Cerebellar cortex (tissue), 1 donor: ENCODE results near the gene ZNF827.

Experiments used
- DNase-seq: peaks from one replicate; pipeline ENCODE4 v3.0.0-alpha.2; 2015; ENCODE audit warnings: low spot score

ZNF827 gene

DNA sequence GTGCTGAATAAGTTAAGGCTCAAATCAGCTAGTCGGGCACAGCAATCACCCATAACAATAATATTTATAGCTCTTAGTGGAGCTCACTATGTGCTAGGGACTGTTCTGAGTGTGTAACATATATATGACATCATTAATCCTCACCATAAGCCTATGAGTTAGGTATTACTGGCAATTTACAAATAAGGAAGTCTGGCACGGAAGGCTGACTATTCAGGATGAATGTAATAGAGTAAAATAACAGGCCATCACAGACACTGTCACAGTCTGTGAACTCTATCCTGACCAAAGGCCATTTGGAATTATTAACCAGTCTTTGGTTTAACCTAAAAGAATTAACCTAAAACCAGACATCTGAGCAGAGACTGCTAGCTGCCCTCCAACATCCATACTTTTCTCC lies 139.4 kb downstream of the ZNF827 start:
- DNase-seq: no peak

DNA sequence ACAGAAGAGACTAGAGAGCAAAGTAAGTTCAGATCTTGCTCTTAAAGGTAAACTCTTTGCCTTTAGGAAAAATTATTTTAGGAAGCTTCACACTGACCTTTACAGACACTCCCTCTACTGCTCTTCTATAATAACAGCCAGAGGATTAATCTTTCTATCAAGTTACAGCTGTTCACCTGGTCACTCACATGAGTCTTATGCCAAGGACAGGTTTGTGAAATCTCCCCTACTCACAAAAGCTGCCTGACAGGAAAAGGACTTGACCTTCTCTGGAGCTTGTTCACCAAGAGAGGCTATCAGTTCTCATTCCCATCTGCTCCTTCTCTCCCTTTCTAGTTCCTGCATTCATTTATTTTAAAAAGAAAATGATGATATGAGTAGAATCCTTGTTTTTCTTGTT lies 141.3 kb downstream of the ZNF827 start:
- DNase-seq: no peak

GRCh38 chr4:145796346-145796745 lies 142.3 kb downstream of the ZNF827 start:
- no peak for DNase-seq

GRCh38 chr4:145795521-145795920 lies 143.1 kb downstream of the ZNF827 start:
- DNase-seq: no peak

GRCh38 chr4:145792429-145792828 lies 146.2 kb downstream of the ZNF827 start:
- DNase-seq: no peak

GRCh38 chr4:145791988-145792387 lies 146.6 kb downstream of the ZNF827 start:
- peak; percentile 21 for DNase-seq

- DNase-seq: no peak
Measured at GRCh38 chr4:145788755-145789154, 149.9 kb downstream of the ZNF827 start.

- no peak for DNase-seq
Measured at GRCh38 chr4:145786830-145787229, 151.8 kb downstream of the ZNF827 start.

GRCh38 chr4:145786261-145786660 lies 152.4 kb downstream of the ZNF827 start:
- DNase-seq: peak; percentile 52

DNA sequence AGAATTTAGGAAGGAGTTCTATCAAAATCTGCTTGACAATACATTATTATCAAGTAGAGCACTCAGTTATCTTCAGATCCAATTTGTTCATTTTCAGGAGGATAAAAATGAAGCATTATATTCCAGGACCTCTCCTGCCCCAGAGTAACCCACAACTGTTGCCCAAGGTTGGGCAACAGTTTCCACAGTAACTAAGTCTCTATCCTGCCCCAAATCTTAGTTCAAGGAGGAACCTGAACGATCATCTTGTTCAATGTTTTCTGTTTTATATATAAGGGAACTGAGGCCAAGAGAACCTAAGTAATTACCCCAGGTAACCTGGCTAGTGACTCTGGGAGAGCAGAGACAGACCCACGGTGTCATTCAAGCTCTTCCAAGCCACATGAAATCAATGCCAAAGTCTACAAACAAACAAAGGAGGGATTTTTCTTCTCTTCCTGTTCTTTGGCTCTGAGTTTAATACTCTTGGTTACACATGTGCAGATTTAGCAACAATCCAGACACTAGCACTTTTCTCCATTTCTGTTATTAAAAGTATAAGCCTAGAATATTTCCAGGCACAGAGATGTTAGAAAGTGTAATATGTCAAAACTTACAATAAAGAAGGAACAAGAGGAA lies 153.1 kb downstream of the ZNF827 start:
- DNase-seq: peak; percentile 25

DNA sequence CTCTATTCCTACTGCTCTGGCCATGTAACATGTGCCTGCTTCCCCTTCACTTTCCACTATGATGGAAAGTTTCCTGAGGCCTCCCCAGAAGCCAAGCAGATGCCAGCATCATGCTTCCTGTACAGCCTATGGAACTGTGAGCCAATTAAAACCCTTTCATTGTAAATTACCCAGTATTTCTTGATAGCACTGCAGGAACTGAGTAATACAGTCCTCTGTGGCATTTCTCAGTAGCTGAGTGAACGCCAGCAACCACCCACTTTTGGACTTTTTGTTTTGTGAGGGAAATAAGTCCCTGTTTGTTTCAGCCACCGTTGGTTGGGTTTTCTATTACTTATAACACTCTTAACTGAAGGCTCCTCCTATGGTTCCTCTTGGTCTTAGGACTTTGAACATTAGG lies 154.6 kb downstream of the ZNF827 start:
- DNase-seq: no peak

DNA sequence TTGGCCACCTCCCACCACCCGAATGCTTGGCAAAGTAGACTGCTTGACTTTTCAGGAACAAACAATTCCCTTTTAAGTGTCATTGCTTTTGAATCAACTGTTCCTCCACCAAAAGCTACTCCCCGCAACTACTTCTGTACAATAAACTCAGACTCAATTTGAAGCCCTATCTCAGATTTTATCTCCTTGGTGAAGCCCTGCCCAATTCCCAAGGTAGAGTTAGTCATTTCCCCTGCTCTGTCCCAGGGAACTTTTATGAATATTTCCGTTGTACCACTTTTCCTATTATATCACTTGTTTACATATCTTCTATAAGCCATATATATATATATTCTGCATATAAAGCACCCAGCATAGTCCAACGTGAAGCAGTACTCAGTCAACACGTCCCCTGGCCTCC lies 155.9 kb downstream of the ZNF827 start:
- no peak for DNase-seq

GRCh38 chr4:145781351-145781750 lies 157.3 kb downstream of the ZNF827 start:
- no peak for DNase-seq

DNA sequence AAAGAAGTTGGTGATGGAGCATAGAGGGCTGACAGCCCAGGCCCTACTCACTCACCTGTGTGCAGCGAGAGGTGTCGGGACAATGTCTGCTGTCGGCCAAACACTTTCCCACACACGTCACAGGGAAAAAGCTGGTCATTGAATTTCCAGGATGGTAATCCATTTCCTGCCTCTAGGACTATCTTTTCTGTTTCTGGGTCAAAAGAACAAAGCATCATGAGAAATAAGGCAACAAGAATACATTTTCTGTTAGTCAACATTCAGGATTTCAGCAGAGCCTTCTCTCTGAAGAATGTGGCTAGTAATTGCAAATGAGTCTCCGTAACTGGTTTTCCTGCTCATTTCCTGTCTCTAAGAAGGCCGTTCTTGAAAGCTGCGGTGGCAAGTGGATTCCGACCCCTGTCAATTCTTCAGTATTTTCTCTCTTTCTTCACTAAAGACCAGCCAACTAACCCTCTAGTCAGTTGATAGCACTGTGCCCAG lies 159.3 kb downstream of the ZNF827 start:
- DNase-seq: no peak

DNA sequence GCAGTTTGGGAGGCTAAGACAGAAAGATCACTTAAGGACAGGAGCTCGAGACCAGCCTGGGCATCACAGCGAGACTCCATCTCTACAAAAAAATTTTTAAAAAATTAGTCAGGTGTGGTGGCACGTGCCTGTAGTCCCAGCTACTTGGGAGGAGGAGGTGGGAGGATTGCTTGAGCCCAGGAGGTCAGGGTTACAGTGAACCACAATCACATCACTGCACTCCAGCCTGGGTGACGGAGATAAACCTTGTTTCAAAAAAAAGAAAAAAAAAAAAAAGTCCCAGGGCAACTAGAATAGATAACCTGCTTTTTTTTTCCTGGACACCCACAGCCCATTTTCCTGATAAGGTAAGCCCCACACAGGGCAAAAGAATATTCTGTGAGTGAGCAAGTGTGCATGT lies 162.4 kb downstream of the ZNF827 start:
- DNase-seq: no peak

GRCh38 chr4:145775406-145775805 lies 163.2 kb downstream of the ZNF827 start:
- no peak for DNase-seq

GRCh38 chr4:145774473-145774872 lies 164.2 kb downstream of the ZNF827 start:
- DNase-seq: no peak

GRCh38 chr4:145773581-145774234 lies 164.9 kb downstream of the ZNF827 start:
- peak; percentile 40 for DNase-seq

GRCh38 chr4:145772347-145772746 lies 166.3 kb downstream of the ZNF827 start:
- DNase-seq: no peak

DNA sequence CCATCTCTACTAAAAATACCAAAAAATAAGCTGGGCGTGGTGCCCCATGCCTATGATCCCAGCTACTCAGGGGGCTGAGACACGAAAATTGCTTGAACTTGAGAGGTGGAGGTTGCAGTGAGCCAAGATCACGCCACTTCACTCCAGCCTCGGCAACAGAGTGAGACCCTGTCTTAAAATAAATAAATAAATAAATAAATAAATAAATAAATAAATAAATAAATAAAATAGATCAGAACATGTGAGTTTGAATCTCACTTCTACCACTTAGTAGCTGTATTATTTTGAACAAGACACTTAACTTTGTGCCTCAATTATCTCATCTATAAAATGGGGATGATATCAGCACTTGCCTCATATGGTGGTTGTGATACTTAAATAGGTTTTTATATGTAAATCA lies 168.5 kb downstream of the ZNF827 start:
- no peak for DNase-seq

GRCh38 chr4:145769450-145770037 lies 169.1 kb downstream of the ZNF827 start:
- no peak for DNase-seq

DNA sequence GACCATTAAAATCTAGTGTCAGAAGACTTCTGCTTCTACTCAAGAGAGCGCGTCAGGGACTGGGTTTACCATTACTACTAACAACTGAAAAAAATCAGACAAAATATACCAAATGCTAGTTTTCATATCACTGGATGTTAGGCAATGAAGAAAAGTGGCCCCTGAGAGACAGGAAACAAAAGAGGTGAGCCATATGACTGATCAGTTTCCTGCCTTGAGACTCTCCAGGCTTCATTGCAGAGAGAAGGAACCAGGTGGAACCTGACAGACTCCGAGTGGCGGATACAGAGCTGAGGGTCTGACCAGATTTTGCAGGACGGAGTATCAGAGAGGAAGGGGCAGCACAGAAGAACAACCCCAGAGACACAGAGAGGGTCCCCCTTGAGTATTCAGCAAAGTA lies 172.3 kb downstream of the ZNF827 start:
- DNase-seq: no peak

- DNase-seq: no peak
Measured at GRCh38 chr4:145763399-145763798, 175.2 kb downstream of the ZNF827 start.

- DNase-seq: no peak
Measured at GRCh38 chr4:145762719-145763118, 175.9 kb downstream of the ZNF827 start.
